Adrenal gland (tissue), 5 donors: ENCODE results near the gene TP73.

Experiments
- POLR2A ChIP-seq, 2 donors: fragments of 450-650 bp; IDR thresholded peaks; one replicate each; pipeline ENCODE4 v1.6.1; 2017; ENCODE audit warnings: antibody characterized with exemption in 2 of 2, mild to moderate bottlenecking in 2 of 2, moderate library complexity in 1 of 2
- TF ChIP-seq, protein P1 (sequence below), 6 experiments: fragments of 450-650 bp in 4 of 6; fragments of 200-600 bp in 2 of 6; sonication (generic) in 1 of 6; IDR thresholded peaks; 1 replicate in 5 of 6; 2 replicates in 1 of 6; pipeline versions ENCODE4 v1.5.1 to v1.8.0; 2016 to 2021; ENCODE audit warnings: antibody characterized with exemption in 6 of 6, mild to moderate bottlenecking in 2 of 6, moderate library complexity in 1 of 6
- donor health status: DM: no; HTN: no; CAD: no.

DNA sequence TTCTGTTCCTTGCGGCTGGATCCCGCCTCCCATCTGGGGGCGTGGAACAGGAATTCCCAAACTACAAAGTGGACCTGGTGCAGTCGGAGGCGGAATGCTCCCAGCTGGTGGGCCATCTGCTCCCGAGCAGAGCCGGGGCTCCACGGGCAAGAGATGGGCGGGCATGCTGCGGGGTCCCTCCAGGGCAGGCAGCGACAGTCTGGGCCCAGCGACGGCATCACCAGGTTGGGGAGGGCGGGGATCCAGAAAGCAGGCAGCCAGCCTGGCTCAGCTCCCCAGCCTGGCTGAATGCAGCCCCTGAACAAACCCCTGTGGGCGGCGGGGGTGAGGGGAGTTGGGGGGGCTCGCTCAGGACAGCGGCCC lies 44.6 kb upstream of the TP73 start:
- TF ChIP-seq, protein P1, sequence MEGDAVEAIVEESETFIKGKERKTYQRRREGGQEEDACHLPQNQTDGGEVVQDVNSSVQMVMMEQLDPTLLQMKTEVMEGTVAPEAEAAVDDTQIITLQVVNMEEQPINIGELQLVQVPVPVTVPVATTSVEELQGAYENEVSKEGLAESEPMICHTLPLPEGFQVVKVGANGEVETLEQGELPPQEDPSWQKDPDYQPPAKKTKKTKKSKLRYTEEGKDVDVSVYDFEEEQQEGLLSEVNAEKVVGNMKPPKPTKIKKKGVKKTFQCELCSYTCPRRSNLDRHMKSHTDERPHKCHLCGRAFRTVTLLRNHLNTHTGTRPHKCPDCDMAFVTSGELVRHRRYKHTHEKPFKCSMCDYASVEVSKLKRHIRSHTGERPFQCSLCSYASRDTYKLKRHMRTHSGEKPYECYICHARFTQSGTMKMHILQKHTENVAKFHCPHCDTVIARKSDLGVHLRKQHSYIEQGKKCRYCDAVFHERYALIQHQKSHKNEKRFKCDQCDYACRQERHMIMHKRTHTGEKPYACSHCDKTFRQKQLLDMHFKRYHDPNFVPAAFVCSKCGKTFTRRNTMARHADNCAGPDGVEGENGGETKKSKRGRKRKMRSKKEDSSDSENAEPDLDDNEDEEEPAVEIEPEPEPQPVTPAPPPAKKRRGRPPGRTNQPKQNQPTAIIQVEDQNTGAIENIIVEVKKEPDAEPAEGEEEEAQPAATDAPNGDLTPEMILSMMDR (IDR thresholded peaks at IDR 0.05): no peak
- no peak for TF ChIP-seq POLR2A (IDR thresholded peaks at IDR 0.05)
